Mesendoderm (in vitro differentiated cells): ENCODE data around the gene SMG1. TPM values are rescaled to one million over a fixed set of nuclear protein-coding genes. Genes with fewer than 3 reads are reported as not detected.
A peak's percentile ranks its signal among the peaks of the same experiment; 100 is the strongest.
"Not testable (repeated sequence)": the region's sequence is repeated elsewhere in the genome, so short reads cannot be mapped to it uniquely, and the experiment has no call there.

Source experiments
- DNase-seq: peaks from one replicate; pipeline ENCODE4 v3.0.0; 2013
- H2AK5ac ChIP-seq: 2 replicates; pipeline ENCODE4 v1.6.1; 2013; ENCODE audit warnings: low read length, inconsistent platforms
- H2BK120ac ChIP-seq: 2 replicates; pipeline ENCODE4 v1.6.1; 2013; ENCODE audit warnings: low read depth, mild to moderate bottlenecking, low read length, moderate library complexity, mixed read lengths
- H2BK15ac ChIP-seq: replicated peaks from 2 replicates; pipeline ENCODE4 v1.6.1; 2013; ENCODE audit warnings: low read depth, mild to moderate bottlenecking, moderate library complexity
- H2BK5ac ChIP-seq: 2 replicates; pipeline ENCODE4 v1.6.1; 2013; ENCODE audit warnings: low read length, inconsistent platforms
- H3K18ac ChIP-seq: 2 replicates; pipeline ENCODE4 v1.6.1; 2013; ENCODE audit warnings: mild to moderate bottlenecking, low read length, mixed read lengths
- H3K23ac ChIP-seq: one replicate; pipeline ENCODE4 v1.6.1; 2013; ENCODE audit warnings: low read length
- H3K27ac ChIP-seq: 2 replicates; pipeline ENCODE4 v1.5.1; 2013; ENCODE audit warnings: low read depth, mild to moderate bottlenecking, inconsistent platforms, low read length, moderate library complexity
- H3K27me3 ChIP-seq: 2 replicates; pipeline ENCODE4 v1.6.1; 2013; ENCODE audit warnings: low read length, control low read depth, mild to moderate bottlenecking, inconsistent platforms; ENCODE audit not compliant: insufficient read depth, poor library complexity
- H3K36me3 ChIP-seq: 2 replicates; pipeline ENCODE4 v1.6.1; 2013; ENCODE audit warnings: low read length, inconsistent platforms; ENCODE audit not compliant: control insufficient read depth, insufficient read depth
- H3K4ac ChIP-seq: one replicate; pipeline ENCODE4 v1.6.1; 2013; ENCODE audit warnings: low read depth, mild to moderate bottlenecking, low read length, moderate library complexity
- H3K4me1 ChIP-seq: 2 replicates; pipeline ENCODE4 v1.6.1; 2013; ENCODE audit warnings: low read depth, low read length, inconsistent platforms; ENCODE audit not compliant: control insufficient read depth
- H3K4me2 ChIP-seq: 2 replicates; pipeline ENCODE4 v1.6.1; 2013; ENCODE audit warnings: low read length
- H3K4me3 ChIP-seq: 2 replicates; pipeline ENCODE4 v1.5.1; 2013; ENCODE audit warnings: mild to moderate bottlenecking, low read length
- H3K56ac ChIP-seq: one replicate; pipeline ENCODE4 v1.6.1; 2013; ENCODE audit warnings: low read length
- H3K79me1 ChIP-seq: 2 replicates; pipeline ENCODE4 v1.6.1; 2013; ENCODE audit warnings: low read length, inconsistent platforms
- H3K79me2 ChIP-seq: 2 replicates; pipeline ENCODE4 v1.6.1; 2013; ENCODE audit warnings: mild to moderate bottlenecking, low read length; ENCODE audit not compliant: control insufficient read depth, insufficient read depth
- H3K9ac ChIP-seq: 2 replicates; pipeline ENCODE4 v1.6.1; 2013; ENCODE audit warnings: low read length, inconsistent platforms
- H4K5ac ChIP-seq: one replicate; pipeline ENCODE4 v1.6.1; 2013; ENCODE audit warnings: low read length
- H4K8ac ChIP-seq: one replicate; pipeline ENCODE4 v1.6.1; 2013; ENCODE audit warnings: low read depth, mild to moderate bottlenecking, control low read depth, low read length, moderate library complexity
- WGBS: extraction: QIAGEN DNeasy Blood & Tissue Kit; methylation state at CpG from one replicate; pipeline ENCODE4 v1.1.7; 2013; ENCODE audit warnings: low lambda C conversion rate, missing lambda C conversion rate; ENCODE audit not compliant: insufficient coverage; ENCODE audit errors: extremely low coverage; 5-methylcytosine and 5-hydroxymethylcytosine counted together
- polyA plus RNA-seq, 2 experiments: library from polyadenylated mRNA; stranded (reverse); fragments of 200-250 nt; gene quantifications; one replicate each; pipeline ENCODE4 v1.2.3, GENCODE V29; 2013

The SMG1 gene
- polyA plus RNA-seq (2013, experiment 1 of 2) = 13.0 TPM
- 12.7 TPM for polyA plus RNA-seq (2013, experiment 2 of 2)

- peak within 1 kb of the TSS; percentile 83 for H3K9ac ChIP-seq
- not testable (repeated sequence) for H2BK5ac ChIP-seq, H3K23ac ChIP-seq, H2AK5ac ChIP-seq, H2BK15ac ChIP-seq, H4K5ac ChIP-seq, H2BK120ac ChIP-seq, H3K36me3 ChIP-seq, H4K8ac ChIP-seq, H3K4me1 ChIP-seq, H3K79me1 ChIP-seq, H3K27me3 ChIP-seq
- H3K4me3 ChIP-seq = peak within 1 kb of the TSS; percentile 73
- peak within 1 kb of the TSS; percentile 97 for H3K27ac ChIP-seq
- H3K18ac ChIP-seq = peak within 1 kb of the TSS; percentile 98
- WGBS = no CpG with 5 or more reads among the region's 104 CpGs
- DNase-seq = peak; percentile 99
- peak within 1 kb of the TSS; percentile 91 for H3K56ac ChIP-seq
- peak within 1 kb of the TSS; percentile 56 for H3K4me2 ChIP-seq
- H3K79me2 ChIP-seq = peaks cover 28% of the 10 kb centered on the region
- peak within 1 kb of the TSS; percentile 71 for H3K4ac ChIP-seq
These were observed at the start of gene SMG1 for GRCh38 chr16:18925986-18926865. SMG1 (minus strand) TSS chr16:18926408; CDS start chr16:18926041, 367 bp downstream.

- no peak overlapping the region for H2BK15ac ChIP-seq
- H4K5ac ChIP-seq = no peak overlapping the region
- H3K27me3 ChIP-seq = no peaks in the 10 kb centered on the region
- no peak overlapping the region for H3K56ac ChIP-seq
- H3K9ac ChIP-seq = no peak overlapping the region
- no peaks in the 10 kb centered on the region for H3K4me1 ChIP-seq
- H4K8ac ChIP-seq = no peak overlapping the region
- DNase-seq = no peak
- H3K18ac ChIP-seq = no peak overlapping the region
- no peak overlapping the region for H3K4ac ChIP-seq
- H3K36me3 ChIP-seq = no peaks in the 10 kb centered on the region
- no peaks in the 10 kb centered on the region for H3K79me2 ChIP-seq
- H3K4me2 ChIP-seq = no peak overlapping the region
- no peak overlapping the region for H3K4me3 ChIP-seq
- H3K23ac ChIP-seq = no peak overlapping the region
- H3K79me1 ChIP-seq = no peaks in the 10 kb centered on the region
- no peak overlapping the region for H2BK120ac ChIP-seq
- WGBS = no CpG with 5 or more reads among the region's 3 CpGs
- no peak overlapping the region for H2AK5ac ChIP-seq
- no peak overlapping the region for H3K27ac ChIP-seq
- H2BK5ac ChIP-seq = no peak overlapping the region
These were observed 48.9 kb upstream of the SMG1 start for GRCh38 chr16:18975109-18975508.

GRCh38 chr16:18969855-18970240 lies 43.6 kb upstream of the SMG1 start:
- no peak overlapping the region for H3K27ac ChIP-seq
- H3K4me2 ChIP-seq = no peak overlapping the region
- DNase-seq = no peak
- no peak overlapping the region for H4K5ac ChIP-seq
- H3K79me1 ChIP-seq = no peaks in the 10 kb centered on the region
- WGBS = no CpG with 5 or more reads among the region's 4 CpGs
- no peaks in the 10 kb centered on the region for H3K36me3 ChIP-seq
- no peak overlapping the region for H3K4me3 ChIP-seq
- H3K56ac ChIP-seq = no peak overlapping the region
- H4K8ac ChIP-seq = no peak overlapping the region
- no peak overlapping the region for H2BK120ac ChIP-seq
- no peak overlapping the region for H2AK5ac ChIP-seq
- no peaks in the 10 kb centered on the region for H3K27me3 ChIP-seq
- H3K23ac ChIP-seq = no peak overlapping the region
- no peaks in the 10 kb centered on the region for H3K4me1 ChIP-seq
- H3K79me2 ChIP-seq = no peaks in the 10 kb centered on the region
- no peak overlapping the region for H3K9ac ChIP-seq
- H2BK15ac ChIP-seq = no peak overlapping the region
- H2BK5ac ChIP-seq = no peak overlapping the region
- H3K18ac ChIP-seq = no peak overlapping the region
- H3K4ac ChIP-seq = no peak overlapping the region

- H3K23ac ChIP-seq = no peak overlapping the region
- no peaks in the 10 kb centered on the region for H3K79me2 ChIP-seq
- H2AK5ac ChIP-seq = no peak overlapping the region
- no peak overlapping the region for H4K8ac ChIP-seq
- no peak overlapping the region for H3K4me3 ChIP-seq
- no peak overlapping the region for H4K5ac ChIP-seq
- H3K4ac ChIP-seq = no peak overlapping the region
- H3K18ac ChIP-seq = no peak overlapping the region
- H3K9ac ChIP-seq = no peak overlapping the region
- H3K27ac ChIP-seq = no peak overlapping the region
- no peak overlapping the region for H3K4me2 ChIP-seq
- no peak overlapping the region for H2BK15ac ChIP-seq
- no peaks in the 10 kb centered on the region for H3K4me1 ChIP-seq
- no CpG with 5 or more reads among the region's 18 CpGs for WGBS
- no peaks in the 10 kb centered on the region for H3K27me3 ChIP-seq
- peak; percentile 78 for DNase-seq
- no peak overlapping the region for H2BK120ac ChIP-seq
- no peaks in the 10 kb centered on the region for H3K79me1 ChIP-seq
- no peak overlapping the region for H3K56ac ChIP-seq
- H2BK5ac ChIP-seq = no peak overlapping the region
- H3K36me3 ChIP-seq = no peaks in the 10 kb centered on the region
These were observed 43.0 kb upstream of the SMG1 start for GRCh38 chr16:18969050-18969854.

GRCh38 chr16:18966791-18967190 lies 40.6 kb upstream of the SMG1 start:
- H3K79me1 ChIP-seq = no peaks in the 10 kb centered on the region
- H2BK15ac ChIP-seq = no peak overlapping the region
- H3K4me2 ChIP-seq = no peak overlapping the region
- no peak overlapping the region for H3K4me3 ChIP-seq
- WGBS = no CpG with 5 or more reads among the region's 5 CpGs
- H3K4ac ChIP-seq = no peak overlapping the region
- no peaks in the 10 kb centered on the region for H3K79me2 ChIP-seq
- DNase-seq = no peak
- no peak overlapping the region for H3K9ac ChIP-seq
- no peaks in the 10 kb centered on the region for H3K36me3 ChIP-seq
- H3K27me3 ChIP-seq = no peaks in the 10 kb centered on the region
- no peak overlapping the region for H3K18ac ChIP-seq
- no peak overlapping the region for H2BK5ac ChIP-seq
- no peak overlapping the region for H2BK120ac ChIP-seq
- no peak overlapping the region for H4K5ac ChIP-seq
- H3K27ac ChIP-seq = no peak overlapping the region
- no peak overlapping the region for H2AK5ac ChIP-seq
- no peak overlapping the region for H3K23ac ChIP-seq
- H3K4me1 ChIP-seq = no peaks in the 10 kb centered on the region
- H3K56ac ChIP-seq = no peak overlapping the region
- no peak overlapping the region for H4K8ac ChIP-seq
